ENCODE data around the gene C9orf40. TPM values are rescaled to one million over a fixed set of nuclear protein-coding genes. Genes with fewer than 3 reads are reported as not detected.

Gene C9orf40
- total RNA-seq, 1 experiment from 2014 or later = 10.3 TPM

GRCh38 chr9:74961496-74961895, 8.8 kb upstream of the C9orf40 start:
- no peak overlapping the region for H4K5ac ChIP-seq (ENCODE audit: insufficient read length, low read depth, low read length)
- H2BK12ac ChIP-seq (ENCODE audit: insufficient read length, low read depth, low read length) = no peak overlapping the region
- H3K27me3 Mint-ChIP-seq (ENCODE audit: low read depth) = no peaks in the 10 kb centered on the region
- H2BK20ac ChIP-seq (ENCODE audit: low read depth, low read length, poor library complexity, severe bottlenecking) = no peak overlapping the region
- TF ChIP-seq, protein P1, sequence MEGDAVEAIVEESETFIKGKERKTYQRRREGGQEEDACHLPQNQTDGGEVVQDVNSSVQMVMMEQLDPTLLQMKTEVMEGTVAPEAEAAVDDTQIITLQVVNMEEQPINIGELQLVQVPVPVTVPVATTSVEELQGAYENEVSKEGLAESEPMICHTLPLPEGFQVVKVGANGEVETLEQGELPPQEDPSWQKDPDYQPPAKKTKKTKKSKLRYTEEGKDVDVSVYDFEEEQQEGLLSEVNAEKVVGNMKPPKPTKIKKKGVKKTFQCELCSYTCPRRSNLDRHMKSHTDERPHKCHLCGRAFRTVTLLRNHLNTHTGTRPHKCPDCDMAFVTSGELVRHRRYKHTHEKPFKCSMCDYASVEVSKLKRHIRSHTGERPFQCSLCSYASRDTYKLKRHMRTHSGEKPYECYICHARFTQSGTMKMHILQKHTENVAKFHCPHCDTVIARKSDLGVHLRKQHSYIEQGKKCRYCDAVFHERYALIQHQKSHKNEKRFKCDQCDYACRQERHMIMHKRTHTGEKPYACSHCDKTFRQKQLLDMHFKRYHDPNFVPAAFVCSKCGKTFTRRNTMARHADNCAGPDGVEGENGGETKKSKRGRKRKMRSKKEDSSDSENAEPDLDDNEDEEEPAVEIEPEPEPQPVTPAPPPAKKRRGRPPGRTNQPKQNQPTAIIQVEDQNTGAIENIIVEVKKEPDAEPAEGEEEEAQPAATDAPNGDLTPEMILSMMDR (conservative IDR thresholded peaks at IDR 0.05) = no peak
- no peaks in the 10 kb centered on the region; a peak in 1 of 4 replicates for H3K4me1 Mint-ChIP-seq
- H3K79me2 ChIP-seq (ENCODE audit: insufficient read depth, low read length) = no peaks in the 10 kb centered on the region
- H3K56ac ChIP-seq (ENCODE audit: insufficient read length, low read depth, low read length) = no peak overlapping the region
- no peak overlapping the region for H4K8ac ChIP-seq (replicated peaks; ENCODE audit: insufficient read length, low read depth, low read length)
- peaks cover 3% of the 10 kb centered on the region; the same call in 1 of the 2 replicates for H3K27me3 ChIP-seq (ENCODE audit: insufficient read depth, low read length)
- H4K20me1 ChIP-seq (ENCODE audit: control insufficient read depth, insufficient read depth, insufficient read length) = no peaks in the 10 kb centered on the region
- H3K23ac ChIP-seq (ENCODE audit: insufficient read length, low read depth, low read length) = no peak overlapping the region
- H3K27ac ChIP-seq (ENCODE audit: insufficient read length, low read depth, low read length) = no peak overlapping the region
- H2AFZ ChIP-seq (ENCODE audit: low read length) = no peak overlapping the region
- H3K4me3 Mint-ChIP-seq = no peak overlapping the region
- H3K4ac ChIP-seq (ENCODE audit: low read depth, low read length) = no peak overlapping the region
- WGBS (ENCODE audit: extremely low coverage, insufficient read length, low lambda C conversion rate) = no CpG with 5 or more reads among the region's 1 CpG
- H3T11ph ChIP-seq (ENCODE audit: low read length) = no peak overlapping the region
- H3K36me3 Mint-ChIP-seq (ENCODE audit: insufficient read depth in 1 of 3, low read depth in 3 of 3) = peaks cover 15 to 30% (median 16%) of the 10 kb centered on the region in 3 experiments
- H2BK120ac ChIP-seq (ENCODE audit: low read depth, low read length, poor library complexity, severe bottlenecking) = no peak overlapping the region
- H4K91ac ChIP-seq (ENCODE audit: insufficient read length, low read depth, low read length) = no peak overlapping the region
- no peak overlapping the region for H2BK15ac ChIP-seq (ENCODE audit: low read depth, low read length)
- no peak overlapping the region for H3K14ac ChIP-seq (ENCODE audit: insufficient read depth, low read length)
- H3K18ac ChIP-seq (ENCODE audit: insufficient read length, low read depth, low read length) = no peak overlapping the region
- no peaks in the 10 kb centered on the region for H3K23me2 ChIP-seq (ENCODE audit: insufficient read length, low read depth, low read length, poor library complexity, severe bottlenecking)
- no peaks in the 10 kb centered on the region for H3K4me1 ChIP-seq (ENCODE audit: insufficient read depth, low read length)
- no peak overlapping the region for H2AK5ac ChIP-seq (ENCODE audit: insufficient read length, low read length)
- no peaks in the 10 kb centered on the region for H3K79me1 ChIP-seq (ENCODE audit: insufficient read depth, low read depth, low read length, poor library complexity, severe bottlenecking)
- no peak overlapping the region for H3K9ac ChIP-seq (ENCODE audit: extremely low read depth, insufficient read length, low read length)
- DNase-seq = no peak
- H3K9me3 ChIP-seq (ENCODE audit: control insufficient read depth, low read depth, low read length) = peaks cover 5% of the 10 kb centered on the region
- H2BK5ac ChIP-seq (ENCODE audit: insufficient read length, low read length) = no peak overlapping the region
- no peak overlapping the region for H3K4me2 ChIP-seq (ENCODE audit: insufficient read depth, insufficient read length, low read length)
- no peak overlapping the region for H3K27ac Mint-ChIP-seq
- H3K9me3 Mint-ChIP-seq = peaks cover 21% of the 10 kb centered on the region in 2 experiments

Measured in H9 (cell line).